SK-N-SH treated with all-trans-retinoic acid at 6 μM for 48 hours (cell line): ENCODE measurements around the gene CACHD1.

ENCODE experiments used
- ATAC-seq: fragments of 200-7000 bp; cut with Tn5 transposase; 3 replicates; pipeline ENCODE4 v1.9.1; 2020; ENCODE audit warnings: mild to moderate bottlenecking, moderate library complexity
- ARNTL ChIP-seq: fragments of 450-650 bp; formaldehyde crosslinking; IDR thresholded peaks from 2 replicates; pipeline ENCODE4 v1.5.0; 2020; ENCODE audit warnings: low read depth, mild to moderate bottlenecking, moderate library complexity, borderline replicate concordance
- BACH2 ChIP-seq: fragments of 250-450 bp; sonication (Bioruptor Pico); IDR thresholded peaks from 2 replicates; pipeline ENCODE4 v1.9.0; 2021; ENCODE audit warnings: mild to moderate bottlenecking, borderline replicate concordance
- CREB5 ChIP-seq: fragments of 250-450 bp; sonication (Bioruptor Pico); IDR thresholded peaks from 2 replicates; pipeline ENCODE4 v1.5.1; 2020; ENCODE audit warnings: low read depth, mild to moderate bottlenecking, moderate library complexity
- CSDC2 ChIP-seq: fragments of 250-450 bp; sonication (Bioruptor Pico); IDR thresholded peaks from 2 replicates; pipeline ENCODE4 v1.5.0; 2020; ENCODE audit warnings: mild to moderate bottlenecking, moderate library complexity
- CSRNP3 ChIP-seq: fragments of 250-450 bp; sonication (Bioruptor Pico); IDR thresholded peaks from 2 replicates; pipeline ENCODE4 v1.5.1; 2021; ENCODE audit warnings: mild to moderate bottlenecking, moderate library complexity
- ESRRG ChIP-seq: fragments of 250-450 bp; sonication (Bioruptor Pico); IDR thresholded peaks from 2 replicates; pipeline ENCODE4 v1.6.1; 2021; ENCODE audit warnings: mild to moderate bottlenecking
- GLIS3 ChIP-seq: fragments of 250-450 bp; sonication (Bioruptor Pico); IDR thresholded peaks from 2 replicates; pipeline ENCODE4 v1.5.0; 2020; ENCODE audit warnings: mild to moderate bottlenecking, moderate library complexity
- ISL1 ChIP-seq: fragments of 250-450 bp; sonication (Bioruptor Pico); IDR thresholded peaks from 2 replicates; pipeline ENCODE4 v2.1.2; 2022; ENCODE audit warnings: mild to moderate bottlenecking, moderate library complexity
- OSR1 ChIP-seq: fragments of 250-450 bp; sonication (Bioruptor Pico); IDR thresholded peaks from 2 replicates; pipeline ENCODE4 v1.8.0; 2022; ENCODE audit warnings: moderate library complexity, mild to moderate bottlenecking, inconsistent platforms
- PATZ1 ChIP-seq: fragments of 250-450 bp; sonication (Bioruptor Pico); IDR thresholded peaks from 2 replicates; pipeline ENCODE4 v1.8.0; 2020; ENCODE audit warnings: mild to moderate bottlenecking, moderate library complexity, borderline replicate concordance
- POU6F1 ChIP-seq: fragments of 250-450 bp; sonication (Bioruptor Pico); IDR thresholded peaks from 2 replicates; pipeline ENCODE4 v1.8.0; 2021; ENCODE audit warnings: low read depth, mild to moderate bottlenecking, moderate library complexity, borderline replicate concordance
- PPARA ChIP-seq: fragments of 250-450 bp; sonication (Bioruptor Pico); IDR thresholded peaks from 2 replicates; pipeline ENCODE4 v1.5.0; 2020; ENCODE audit warnings: mild to moderate bottlenecking, borderline replicate concordance
- RARB ChIP-seq: fragments of 250-450 bp; sonication (Bioruptor Pico); IDR thresholded peaks from 2 replicates; pipeline ENCODE4 v1.8.0; 2021; ENCODE audit warnings: mild to moderate bottlenecking, moderate library complexity
- SNAI2 ChIP-seq: fragments of 250-450 bp; sonication (Bioruptor Pico); IDR thresholded peaks from 2 replicates; pipeline ENCODE4 v1.5.0; 2020; ENCODE audit warnings: mild to moderate bottlenecking, moderate library complexity
- TCF4 ChIP-seq: fragments of 250-450 bp; sonication (Bioruptor Pico); IDR thresholded peaks from 2 replicates; pipeline ENCODE4 v1.8.0; 2021; ENCODE audit warnings: mild to moderate bottlenecking, moderate library complexity, borderline replicate concordance
- TOX ChIP-seq: fragments of 250-450 bp; sonication (Bioruptor Pico); IDR thresholded peaks from 2 replicates; pipeline ENCODE4 v1.8.0; 2021; ENCODE audit warnings: mild to moderate bottlenecking, moderate library complexity, borderline replicate concordance
- ZC3H10 ChIP-seq: fragments of 250-450 bp; sonication (Bioruptor Pico); IDR thresholded peaks from 2 replicates; pipeline ENCODE4 v1.5.1; 2021; ENCODE audit warnings: mild to moderate bottlenecking, moderate library complexity
- ZFP3 ChIP-seq: fragments of 250-450 bp; sonication (Bioruptor Pico); IDR thresholded peaks from 2 replicates; pipeline ENCODE4 v1.5.0; 2020; ENCODE audit warnings: mild to moderate bottlenecking, moderate library complexity
- ZFP30 ChIP-seq: fragments of 450-650 bp; formaldehyde crosslinking; IDR thresholded peaks from 2 replicates; pipeline ENCODE4 v1.5.0; 2022; ENCODE audit warnings: mild to moderate bottlenecking, moderate library complexity
- ZNF565 ChIP-seq: fragments of 450-650 bp; formaldehyde crosslinking; conservative IDR thresholded peaks from 2 replicates; pipeline ENCODE4 v1.5.0; 2020; ENCODE audit warnings: low read depth, mild to moderate bottlenecking, moderate library complexity
- ZNF8 ChIP-seq: fragments of 450-650 bp; formaldehyde crosslinking; IDR thresholded peaks from 2 replicates; pipeline ENCODE4 v1.5.0; 2020; ENCODE audit warnings: mild to moderate bottlenecking, moderate library complexity

Gene CACHD1

GRCh38 chr1:64572222-64572900 is 102.4 kb downstream of the CACHD1 start:
- TF ChIP-seq CSRNP3 (CRISPR knock-in tag) = no peak
- TF ChIP-seq TCF4 (CRISPR knock-in tag) = no peak
- TF ChIP-seq ZNF565 = no peak
- no peak for TF ChIP-seq BACH2 (CRISPR knock-in tag)
- no peak for TF ChIP-seq ZFP30 (CRISPR knock-in tag)
- TF ChIP-seq SNAI2 (CRISPR knock-in tag) = no peak
- no peak for ATAC-seq

- TF ChIP-seq ZFP3 (CRISPR knock-in tag) (no peak), BACH2 (CRISPR knock-in tag) (no peak), RARB (no peak), ZNF8 (CRISPR knock-in tag) (no peak), ESRRG (CRISPR knock-in tag) (no peak), ZC3H10 (CRISPR knock-in tag) (no peak), OSR1 (CRISPR knock-in tag) (no peak), GLIS3 (CRISPR knock-in tag) (no peak), ZNF565 (no peak), TOX (CRISPR knock-in tag) (no peak), ISL1 (CRISPR knock-in tag) (no peak)
- ATAC-seq = no peak
Measured at GRCh38 chr1:64574301-64574700, 104.4 kb downstream of the CACHD1 start.

GRCh38 chr1:64575881-64576676 is 106.2 kb downstream of the CACHD1 start:
- no peak for TF ChIP-seq GLIS3 (CRISPR knock-in tag)
- TF ChIP-seq ARNTL (CRISPR knock-in tag) = no peak
- TF ChIP-seq BACH2 (CRISPR knock-in tag) = no peak
- no peak for TF ChIP-seq SNAI2 (CRISPR knock-in tag)
- TF ChIP-seq CREB5 (CRISPR knock-in tag) = no peak
- no peak for TF ChIP-seq CSRNP3 (CRISPR knock-in tag)
- no peak for TF ChIP-seq TOX (CRISPR knock-in tag)
- TF ChIP-seq ZC3H10 (CRISPR knock-in tag) = no peak
- TF ChIP-seq PPARA (CRISPR knock-in tag) = no peak
- TF ChIP-seq CSDC2 (CRISPR knock-in tag) = no peak
- no peak for TF ChIP-seq POU6F1 (CRISPR knock-in tag)
- TF ChIP-seq, all 23 proteins: peak for 0

GRCh38 chr1:64578270-64578973 is 108.5 kb downstream of the CACHD1 start:
- no peak for ATAC-seq
- TF ChIP-seq BACH2 (CRISPR knock-in tag) = no peak
- no peak for TF ChIP-seq OSR1 (CRISPR knock-in tag)
- no peak for TF ChIP-seq SNAI2 (CRISPR knock-in tag)
- no peak for TF ChIP-seq RARB
- TF ChIP-seq PATZ1 (CRISPR knock-in tag) = no peak
- TF ChIP-seq TOX (CRISPR knock-in tag) = no peak
- TF ChIP-seq CSRNP3 (CRISPR knock-in tag) = no peak

More at GRCh38 chr1:64575881-64576676, 106.2 kb downstream of the CACHD1 start:
- ATAC-seq = no peak
